Stimulated activated CD4-positive, alpha-beta T cell treated with anti-CD3 and anti-CD28 coated beads, Interleukin-15, amount 100 ng/mL, for 48 hours (primary cell): ENCODE data around the gene SALL1.

ENCODE experiments used
- DNase-seq, 2 donors: peaks; one replicate each; pipeline ENCODE4 v3.0.0-alpha.2; 2020; ENCODE audit warnings: low read depth in 2 of 2

Gene SALL1

DNA sequence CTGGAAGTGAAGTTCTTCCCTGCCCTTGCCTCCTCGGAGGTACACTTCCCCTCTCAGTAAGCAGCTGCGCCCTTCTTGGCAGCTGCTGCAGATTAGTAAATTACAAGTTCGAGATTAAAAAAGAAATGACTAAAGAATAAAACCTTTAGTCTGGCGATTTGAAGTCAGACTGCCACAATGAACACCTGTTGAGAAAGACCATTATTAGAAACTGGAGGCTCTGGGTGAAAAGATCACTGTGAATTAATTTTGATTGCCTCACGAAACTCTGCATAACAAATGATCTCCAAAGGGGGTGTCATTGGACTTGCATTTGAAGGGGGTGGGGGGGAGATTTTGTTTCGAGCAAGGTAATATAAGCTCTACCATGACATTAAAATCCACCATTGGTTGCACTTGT is 39.3 kb downstream of the SALL1 start:
- DNase-seq = no peak

DNA sequence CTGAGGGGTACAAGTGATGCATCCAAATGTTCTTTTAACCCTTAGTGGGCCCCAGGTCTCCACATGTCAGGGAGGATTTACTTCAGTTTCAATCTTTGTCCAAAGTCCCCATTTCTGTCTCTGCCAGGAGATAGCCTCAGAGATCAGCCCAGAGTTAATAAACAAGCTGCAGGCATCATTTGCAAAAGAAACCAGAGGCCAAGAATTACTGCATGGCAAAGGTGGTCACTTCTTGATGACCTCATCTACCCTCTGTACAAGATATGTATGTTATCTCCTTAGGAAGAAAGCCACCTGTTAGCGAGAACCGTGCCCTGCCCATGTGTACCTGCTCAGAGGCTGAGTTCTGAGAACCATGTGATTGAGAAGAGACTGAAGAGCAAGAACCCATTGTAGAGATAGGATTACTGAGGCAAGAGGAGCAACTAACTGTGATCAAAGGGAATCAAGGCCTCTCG is 40.3 kb downstream of the SALL1 start:
- DNase-seq = no peak

DNA sequence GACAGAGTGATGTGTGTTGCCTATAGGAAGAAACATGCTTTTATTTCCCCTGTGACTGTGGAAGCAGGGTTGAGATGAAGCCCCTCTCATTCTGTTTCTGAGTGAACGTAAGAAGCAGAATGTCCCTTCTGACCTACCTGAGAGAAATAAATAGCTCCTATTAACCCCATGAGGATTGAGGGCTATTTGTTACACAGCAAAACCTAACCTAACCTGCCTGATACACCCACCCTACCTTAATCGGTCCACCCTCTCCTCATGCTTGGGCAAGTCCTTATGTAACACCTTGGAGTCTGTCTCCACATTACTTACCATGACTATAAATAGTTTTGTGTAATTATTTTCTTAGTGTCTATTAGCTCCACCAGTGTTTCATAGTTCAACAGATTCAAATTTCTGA is 41.9 kb downstream of the SALL1 start:
- no peak for DNase-seq

DNA sequence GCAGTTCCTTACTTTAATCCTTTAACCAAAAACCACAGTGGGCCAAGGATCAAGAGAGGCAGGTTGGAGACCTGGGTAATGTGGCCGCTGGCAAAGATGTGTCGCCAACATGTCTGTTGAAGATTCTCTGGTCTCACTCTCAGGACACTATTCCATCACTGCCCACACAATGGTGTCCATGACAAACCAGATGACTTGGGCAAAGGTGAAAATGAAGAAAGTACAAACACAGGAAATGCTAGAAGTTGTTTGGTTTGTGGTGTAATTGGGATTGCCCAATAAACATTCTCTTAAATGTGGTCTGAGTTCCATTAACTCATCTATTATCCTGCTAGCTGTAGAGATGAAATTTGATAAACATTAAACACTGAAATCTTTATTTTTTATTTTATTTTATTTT is 43.3 kb downstream of the SALL1 start:
- DNase-seq = no peak

DNA sequence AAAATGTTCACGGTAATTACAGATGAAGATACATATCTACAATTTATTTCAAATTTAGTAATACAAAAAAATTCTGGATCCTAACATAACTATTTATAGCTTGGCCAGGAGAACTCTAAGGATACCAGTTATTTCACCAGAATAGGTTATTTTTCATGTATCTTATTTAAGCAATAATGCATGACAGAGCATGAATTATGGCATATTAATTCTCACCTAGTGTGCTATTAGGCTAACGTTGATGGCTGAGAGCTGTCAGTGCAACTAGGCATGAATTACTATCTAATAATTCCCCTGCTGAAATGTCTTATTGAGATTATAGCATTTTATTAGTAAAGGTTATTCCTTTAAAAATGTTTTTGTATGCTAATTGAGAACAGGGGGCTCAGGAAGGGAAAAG is 44.5 kb downstream of the SALL1 start:
- no peak for DNase-seq

DNA sequence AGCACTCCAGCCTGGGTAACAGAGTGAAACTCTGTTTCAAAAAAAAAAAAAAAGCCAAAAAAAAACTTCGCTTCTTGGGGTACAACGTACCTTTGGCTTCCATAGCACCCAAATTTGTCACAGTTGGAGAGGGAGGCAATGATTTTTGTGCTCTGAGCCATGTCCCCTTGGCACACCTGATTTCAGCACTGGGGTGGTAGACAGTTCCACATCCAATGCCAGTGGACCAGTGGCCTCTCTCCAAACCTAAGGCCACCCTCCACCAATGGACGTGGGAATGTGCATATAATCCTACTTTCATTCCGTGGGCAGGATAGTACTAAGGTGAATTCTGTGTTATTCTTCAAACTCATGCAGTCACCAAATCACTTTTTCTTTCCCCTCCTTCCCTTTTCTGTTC is 47.5 kb downstream of the SALL1 start:
- no peak for DNase-seq

DNA sequence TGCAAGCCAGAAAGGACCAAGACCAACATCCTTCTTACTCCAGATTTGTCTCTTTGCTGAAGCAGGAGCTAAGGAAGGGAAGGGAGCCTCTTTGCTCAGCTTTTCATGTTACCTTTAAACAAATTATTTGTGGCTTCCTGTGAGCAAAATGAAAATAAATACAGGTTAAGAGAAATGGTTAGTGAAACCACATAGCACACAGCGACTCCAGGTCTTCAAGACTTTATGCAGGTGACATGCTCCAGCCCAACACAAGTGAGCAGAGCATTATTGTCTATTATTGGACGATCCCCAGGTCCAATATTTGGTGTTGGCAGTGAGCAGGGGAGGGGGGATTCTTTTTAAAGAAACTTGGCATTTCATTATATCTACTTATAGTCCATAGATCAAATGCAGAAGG is 53.3 kb downstream of the SALL1 start:
- DNase-seq = no peak

DNA sequence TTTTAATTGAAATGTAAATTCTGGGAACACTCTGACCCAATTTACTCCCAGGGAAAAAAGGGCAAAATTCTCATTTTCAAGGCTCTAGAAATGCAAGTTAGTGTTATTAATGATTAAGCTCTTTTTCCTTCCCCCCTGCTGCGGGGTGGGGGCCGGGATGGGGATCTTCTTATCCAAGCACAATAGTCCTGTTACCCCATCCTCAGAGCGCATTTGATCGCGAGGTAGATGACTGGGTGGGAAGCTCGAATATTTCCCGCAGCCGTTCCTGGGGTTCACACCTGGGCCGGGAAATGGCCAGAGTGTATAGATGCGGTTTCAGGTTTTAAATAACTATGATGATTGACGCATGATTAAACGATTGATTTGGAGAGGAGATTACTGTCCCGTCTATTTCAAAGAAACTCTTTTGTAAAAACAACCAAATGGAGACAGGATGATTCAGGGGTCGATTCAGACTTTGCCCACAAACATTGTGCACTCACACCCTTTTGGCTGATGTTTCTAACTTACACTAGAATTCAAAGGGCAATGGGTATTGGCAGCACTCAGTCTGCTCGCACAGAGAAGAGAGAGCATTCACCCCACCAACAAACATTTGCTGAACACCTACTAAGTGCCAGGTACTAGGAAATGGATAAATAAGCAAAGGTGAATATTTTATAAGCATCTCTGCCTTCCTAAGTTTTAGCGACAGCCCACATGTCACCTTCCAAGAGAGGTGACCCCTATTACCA is 55.0 kb downstream of the SALL1 start:
- no peak for DNase-seq

DNA sequence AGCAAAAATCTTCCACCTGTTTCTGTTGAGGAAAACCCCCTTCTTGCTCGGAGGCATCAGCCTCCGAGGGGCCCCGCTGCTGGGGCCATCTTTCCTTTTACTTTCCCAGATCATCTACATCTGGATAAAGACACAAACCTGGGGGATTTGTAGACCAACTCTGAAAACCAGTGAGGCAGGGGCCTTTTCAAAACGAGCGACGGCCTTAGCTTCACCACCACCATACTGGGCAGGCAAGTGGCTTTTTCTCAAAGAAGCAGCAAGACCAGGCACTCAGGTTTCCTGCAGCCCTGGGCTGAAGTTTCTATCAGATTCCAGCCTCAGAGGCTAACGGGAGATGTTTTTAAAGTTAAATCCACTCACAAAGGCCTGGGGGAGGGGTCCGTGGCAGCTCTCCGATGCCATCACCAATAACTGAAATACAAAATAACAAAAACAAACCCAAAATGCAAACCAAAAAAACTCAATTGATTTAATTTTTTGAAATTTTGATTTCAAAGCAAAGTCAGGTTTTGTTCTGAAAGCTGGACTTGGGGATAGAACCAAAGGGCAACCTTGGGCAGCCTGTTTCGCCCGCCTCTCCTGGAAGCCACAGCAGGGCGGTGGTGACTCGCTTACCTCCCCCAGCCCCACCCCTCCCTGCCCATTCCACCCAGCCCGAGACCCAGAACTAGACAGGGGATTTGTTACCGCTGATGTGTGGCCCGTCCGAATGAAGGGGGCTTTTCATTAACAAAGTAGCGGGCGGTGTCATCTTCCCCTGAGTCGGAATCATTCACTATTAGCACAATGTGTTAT is 55.8 kb downstream of the SALL1 start:
- no peak for DNase-seq

DNA sequence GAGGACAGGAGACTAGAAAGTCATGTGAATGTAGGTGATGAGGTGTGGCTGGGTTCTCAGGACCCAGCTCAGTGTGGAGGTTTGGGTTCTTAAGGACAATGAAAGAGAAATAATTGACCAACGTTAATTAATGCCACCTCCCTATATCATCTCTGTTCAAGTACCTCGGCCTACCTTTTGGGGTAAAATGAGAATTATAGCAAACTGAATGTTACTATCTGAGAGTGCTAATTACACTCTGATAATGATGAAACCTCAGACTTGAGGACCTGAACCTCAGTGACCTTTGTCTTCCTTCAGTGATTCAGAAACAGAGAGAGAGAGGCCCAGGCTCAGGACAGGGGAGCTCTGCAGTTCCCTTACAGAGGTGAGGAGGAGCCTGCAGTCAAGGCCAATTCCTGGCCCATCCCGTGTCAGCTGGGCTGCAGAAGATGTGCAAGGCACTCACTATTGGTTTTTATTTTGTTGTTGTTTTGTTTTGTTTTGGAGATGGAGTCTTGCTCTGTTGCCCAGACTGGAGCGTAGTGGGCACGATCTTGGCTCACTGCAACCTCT is 57.3 kb downstream of the SALL1 start:
- no peak for DNase-seq
